22Rv1 (cell line): ENCODE measurements around the gene GJC2.

Experiments used
- H3K27ac ChIP-seq: fragments of 450-650 bp; 2 replicates; pipeline ENCODE4 v1.5.1; 2017
- CTCF ChIP-seq: fragments of 450-650 bp; IDR thresholded peaks from 2 replicates; pipeline ENCODE4 v1.5.1; 2017; ENCODE audit warnings: mild to moderate bottlenecking
- ZFX ChIP-seq: fragments of 450-650 bp; IDR thresholded peaks from 2 replicates; pipeline ENCODE4 v1.6.1; 2017; ENCODE audit warnings: antibody characterized with exemption, borderline replicate concordance

Gene GJC2

GRCh38 chr1:228150120-228150460, 360 bp downstream of the GJC2 start:
- H3K27ac ChIP-seq = no peak overlapping the region
- TF ChIP-seq CTCF = no peak

- no peak overlapping the region for H3K27ac ChIP-seq
- TF ChIP-seq ZFX (no peak), CTCF (no peak)
These were observed 890 bp downstream of the GJC2 start for GRCh38 chr1:228150461-228151179.

- no peak overlapping the region for H3K27ac ChIP-seq
- TF ChIP-seq CTCF (no peak), ZFX (no peak)
These were observed 1.6 kb downstream of the GJC2 start for GRCh38 chr1:228151180-228151925.

GRCh38 chr1:228152097-228152917, 2.6 kb downstream of the GJC2 start:
- no peak overlapping the region for H3K27ac ChIP-seq
- no peak for TF ChIP-seq ZFX
- TF ChIP-seq CTCF = no peak

- TF ChIP-seq ZFX (no peak), CTCF (no peak)
- H3K27ac ChIP-seq = no peak overlapping the region
These were observed 3.2 kb downstream of the GJC2 start for GRCh38 chr1:228152918-228153258.

GRCh38 chr1:228154021-228154669, 4.4 kb downstream of the GJC2 start:
- H3K27ac ChIP-seq = no peak overlapping the region
- TF ChIP-seq CTCF = no peak
- TF ChIP-seq ZFX = no peak
